Prostate gland (tissue), 2 donors: ENCODE measurements around the gene HPX. TPM values are rescaled to one million over a fixed set of nuclear protein-coding genes. Genes with fewer than 3 reads are reported as not detected.

ENCODE experiments used
- DNase-seq: peaks from one replicate; pipeline ENCODE4 v3.0.0-alpha.2; 2019; ENCODE audit warnings: low spot score
- H3K27ac ChIP-seq, 2 donors: fragments of 200-600 bp; sonication (generic); 2 replicates each; pipeline ENCODE4 v1.5.1; 2017 to 2019
- H3K27me3 ChIP-seq: fragments of 200-600 bp; sonication (generic); replicated peaks from 2 replicates; pipeline ENCODE4 v1.5.1; 2019; ENCODE audit not compliant: insufficient read depth
- H3K36me3 ChIP-seq, 2 donors: fragments of 200-600 bp; sonication (generic); 1 replicate in 1 of 2; 2 replicates in 1 of 2; pipeline versions ENCODE4 v1.5.1 to v1.8.1; 2017 to 2019
- H3K4me1 ChIP-seq: fragments of 200-600 bp; sonication (generic); replicated peaks from 2 replicates; pipeline ENCODE4 v1.5.1; 2019
- H3K4me3 ChIP-seq, 2 donors: fragments of 200-600 bp; sonication (generic); 2 replicates each; pipeline ENCODE4 v1.5.1; 2017 to 2019
- H3K9me3 ChIP-seq: fragments of 200-600 bp; sonication (generic); 2 replicates; pipeline ENCODE4 v1.5.1; 2017
- POLR2A ChIP-seq: fragments of 450-650 bp; IDR thresholded peaks from one replicate; pipeline ENCODE4 v1.6.1; 2016; ENCODE audit warnings: antibody characterized with exemption, mild to moderate bottlenecking
- POLR2AphosphoS5 ChIP-seq: sonication (generic); formaldehyde crosslinking; IDR thresholded peaks from one replicate; pipeline ENCODE4 v1.6.1; 2017; ENCODE audit warnings: antibody characterized with exemption
- WGBS: methylation state at CpG from one replicate; pipeline ENCODE4 v1.1.5; 2018; 5-methylcytosine and 5-hydroxymethylcytosine counted together
- intact Hi-C: fragments of 100-400 bp; cut with DNase I; formaldehyde crosslinking; loops from one replicate; pipeline ENCODE4 v1.14.2; 2022
- total RNA-seq, 2 donors: library from RNA; depleted of rRNA; stranded (reverse); fragments of >200 nt; gene quantifications; one replicate each; pipeline ENCODE4 v1.1.0, GENCODE V29; 2016
- TF ChIP-seq, protein P1 (sequence below), 4 experiments: fragments of 200-600 bp in 2 of 4; fragments of 450-650 bp in 2 of 4; sonication (generic) in 2 of 4; IDR thresholded peaks; 1 replicate in 3 of 4; 2 replicates in 1 of 4; pipeline ENCODE4 v1.5.1; 2016 to 2019; ENCODE audit warnings: antibody characterized with exemption in 4 of 4, mild to moderate bottlenecking in 2 of 4, moderate library complexity in 2 of 4

The HPX gene
- total RNA-seq, 2 donors from 2014 or later, result 1.2 to 4.7 TPM

DNA sequence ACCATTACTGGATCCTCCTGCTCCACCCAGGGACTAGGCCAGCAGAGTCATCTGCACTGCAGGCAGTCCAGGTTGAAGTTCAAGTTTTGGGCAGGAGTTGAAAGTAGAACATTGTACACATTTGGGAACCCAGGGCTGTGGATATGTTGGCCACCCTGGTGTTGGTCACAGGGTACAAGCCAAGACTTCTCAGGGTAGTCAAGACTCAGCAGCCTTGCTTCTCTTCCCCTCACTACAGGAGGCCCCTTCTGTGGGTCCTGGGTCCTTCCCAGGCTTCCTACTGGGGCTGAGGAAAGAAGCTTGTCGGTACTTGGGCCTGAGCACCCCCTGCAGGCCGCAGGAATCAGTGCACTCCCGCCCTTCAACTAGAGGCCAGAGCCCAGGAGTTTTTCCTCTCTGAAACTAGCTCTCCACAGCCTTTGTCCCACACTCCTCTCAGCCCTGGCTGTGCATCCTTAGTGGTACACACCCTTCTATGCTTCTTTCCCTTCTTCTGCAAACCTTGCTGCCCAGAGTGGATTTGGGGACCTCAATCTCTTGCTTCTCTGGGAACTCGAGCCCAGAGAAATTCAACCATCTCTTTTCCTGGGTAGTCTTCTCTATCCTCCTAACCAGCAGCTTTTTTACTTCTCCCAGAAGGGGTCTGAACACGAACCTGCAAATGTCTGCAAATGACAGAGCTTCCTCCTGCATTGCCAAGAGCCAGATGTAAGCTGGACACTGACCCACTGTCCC is 2.6 kb upstream of the HPX start:
- Histone ChIP-seq H3K36me3 (no peaks in the 10 kb centered on the region), H3K27me3 (no peaks in the 10 kb centered on the region), H3K27ac (no peak overlapping the region), H3K9me3 (no peaks in the 10 kb centered on the region), H3K4me1 (no peaks in the 10 kb centered on the region), H3K4me3 (no peak overlapping the region)
- intact Hi-C loops, result loop anchor here (10.0 kb wide), 1 partner anchor 419 kb away; no protein-coding TSS in a partner anchor
- 32% methylated on average over 5 of the region's 5 CpGs for WGBS
- TF ChIP-seq, protein P1, sequence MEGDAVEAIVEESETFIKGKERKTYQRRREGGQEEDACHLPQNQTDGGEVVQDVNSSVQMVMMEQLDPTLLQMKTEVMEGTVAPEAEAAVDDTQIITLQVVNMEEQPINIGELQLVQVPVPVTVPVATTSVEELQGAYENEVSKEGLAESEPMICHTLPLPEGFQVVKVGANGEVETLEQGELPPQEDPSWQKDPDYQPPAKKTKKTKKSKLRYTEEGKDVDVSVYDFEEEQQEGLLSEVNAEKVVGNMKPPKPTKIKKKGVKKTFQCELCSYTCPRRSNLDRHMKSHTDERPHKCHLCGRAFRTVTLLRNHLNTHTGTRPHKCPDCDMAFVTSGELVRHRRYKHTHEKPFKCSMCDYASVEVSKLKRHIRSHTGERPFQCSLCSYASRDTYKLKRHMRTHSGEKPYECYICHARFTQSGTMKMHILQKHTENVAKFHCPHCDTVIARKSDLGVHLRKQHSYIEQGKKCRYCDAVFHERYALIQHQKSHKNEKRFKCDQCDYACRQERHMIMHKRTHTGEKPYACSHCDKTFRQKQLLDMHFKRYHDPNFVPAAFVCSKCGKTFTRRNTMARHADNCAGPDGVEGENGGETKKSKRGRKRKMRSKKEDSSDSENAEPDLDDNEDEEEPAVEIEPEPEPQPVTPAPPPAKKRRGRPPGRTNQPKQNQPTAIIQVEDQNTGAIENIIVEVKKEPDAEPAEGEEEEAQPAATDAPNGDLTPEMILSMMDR (IDR thresholded peaks at IDR 0.05), result peak; percentile 42 to 75 (median 68)
- TF ChIP-seq POLR2A, result no peak
- no peak for TF ChIP-seq POLR2AphosphoS5
- DNase-seq, result peak; percentile 35

DNA sequence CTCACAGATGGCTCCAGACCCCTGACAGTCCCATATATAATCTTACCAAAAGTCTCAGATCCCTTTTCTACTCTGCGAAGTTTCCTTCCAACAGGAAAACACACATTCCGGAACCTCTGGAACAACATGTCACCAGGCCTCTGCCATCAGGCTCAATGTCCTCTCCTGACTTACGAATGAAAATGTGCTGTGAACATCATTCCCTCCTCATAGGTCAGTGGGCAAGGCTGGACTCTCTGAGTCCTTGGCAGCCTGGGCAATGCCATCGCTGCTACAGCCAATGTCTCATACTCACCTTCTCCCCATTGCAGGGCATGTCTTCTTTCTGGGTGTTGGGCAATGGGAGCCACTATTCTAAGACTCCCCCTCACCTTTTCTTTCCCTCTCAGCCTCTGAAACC is 1.7 kb upstream of the HPX start:
- intact Hi-C loops, result loop anchor here (1.0 to 10.0 kb wide), 2 partner anchors 63 to 418 kb away; no protein-coding TSS in a partner anchor
- Histone ChIP-seq H3K27ac (no peak overlapping the region), H3K4me1 (no peaks in the 10 kb centered on the region), H3K4me3 (no peak overlapping the region), H3K36me3 (no peaks in the 10 kb centered on the region), H3K27me3 (no peaks in the 10 kb centered on the region), H3K9me3 (no peaks in the 10 kb centered on the region)
- TF ChIP-seq, protein P1 (IDR thresholded peaks at IDR 0.05), result no peak
- TF ChIP-seq POLR2AphosphoS5 (no peak), POLR2A (no peak)
- 79% methylated on average over 4 of the region's 4 CpGs for WGBS
- DNase-seq, result no peak

DNA sequence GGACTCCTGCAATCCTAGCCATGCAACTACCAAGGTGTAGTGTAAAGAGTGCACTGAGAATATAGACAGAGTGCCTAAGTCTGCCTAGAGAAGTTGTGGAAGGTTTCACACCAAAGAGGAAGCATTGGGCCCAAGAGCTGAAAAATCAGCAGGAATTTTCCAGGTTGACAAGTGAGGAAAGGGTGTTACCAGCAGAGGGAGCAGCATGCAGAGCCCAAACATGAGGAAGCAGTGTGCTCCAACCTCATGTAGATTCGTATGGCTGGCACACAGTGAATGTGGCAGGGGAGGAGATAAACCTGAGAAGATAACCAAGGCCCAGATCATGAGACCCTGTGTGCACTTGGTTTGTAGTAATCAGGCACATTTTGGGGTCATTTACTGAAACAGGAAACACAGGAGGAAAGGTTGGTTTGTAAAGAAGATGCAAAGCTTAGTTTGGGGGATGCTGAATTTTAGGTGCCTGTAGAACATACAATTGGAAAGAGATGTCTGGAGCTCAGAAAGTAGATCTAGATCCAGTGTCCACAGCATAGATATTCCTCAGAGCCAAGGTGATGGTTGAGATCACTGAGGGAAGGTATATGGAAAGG is 1.7 kb downstream of the HPX start:
- Histone ChIP-seq H3K27me3 (no peaks in the 10 kb centered on the region), H3K4me1 (no peaks in the 10 kb centered on the region), H3K4me3 (no peak overlapping the region), H3K27ac (no peak overlapping the region), H3K9me3 (no peaks in the 10 kb centered on the region), H3K36me3 (no peaks in the 10 kb centered on the region)
- intact Hi-C loops, result loop anchor here (5.0 kb wide), 1 partner anchor 68 kb away; no protein-coding TSS in a partner anchor
- peak; percentile 55 for DNase-seq
- WGBS, result 0% methylated on average over 1 of the region's 1 CpG
- peak; percentile 49 for TF ChIP-seq POLR2AphosphoS5
- TF ChIP-seq POLR2A, result no peak
- TF ChIP-seq, protein P1 (IDR thresholded peaks at IDR 0.05), result peak; percentile 14 to 68 (median 61)

DNA sequence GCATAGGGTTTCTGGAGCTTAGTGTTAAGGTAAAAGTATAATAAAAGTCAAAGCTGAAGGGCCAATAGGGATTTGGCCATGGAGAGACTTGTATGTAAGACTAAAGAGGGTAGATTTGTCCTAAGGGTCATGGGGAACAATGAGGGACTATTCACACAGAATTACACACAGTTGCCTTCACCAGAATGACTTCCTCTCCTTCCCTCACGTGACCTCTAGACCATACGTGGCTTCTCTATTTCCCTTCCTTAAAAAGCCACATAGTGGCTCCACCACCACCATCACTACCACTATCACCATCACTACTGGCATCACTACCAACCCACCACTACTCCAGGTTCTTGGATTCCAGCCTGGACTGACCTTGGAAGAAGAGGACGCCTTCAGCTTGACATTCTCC is 2.8 kb downstream of the HPX start:
- no peak overlapping the region for H3K27ac ChIP-seq
- H3K27me3 ChIP-seq, result no peaks in the 10 kb centered on the region
- no peaks in the 10 kb centered on the region for H3K4me1 ChIP-seq
- no peaks in the 10 kb centered on the region for H3K9me3 ChIP-seq
- H3K36me3 ChIP-seq, result no peaks in the 10 kb centered on the region
- H3K4me3 ChIP-seq, result no peak overlapping the region
- WGBS, result 87% methylated on average over 3 of the region's 3 CpGs
- TF ChIP-seq POLR2AphosphoS5 (no peak), POLR2A (no peak)
- TF ChIP-seq, protein P1 (IDR thresholded peaks at IDR 0.05), result no peak
- DNase-seq, result no peak
- intact Hi-C loops, result loop anchor here (5.0 kb wide), 1 partner anchor 69 kb away; no protein-coding TSS in a partner anchor
